Trophoblast cell (in vitro differentiated cells and primary cell): ENCODE results near the gene GNAO1.
A peak's percentile ranks its signal among the peaks of the same experiment; 100 is the strongest.

Source experiments
- DNase-seq, 2 donors: peaks; one replicate each; pipeline ENCODE4 v3.0.0-alpha.2; 2016
- H2AFZ ChIP-seq: 2 replicates; pipeline ENCODE4 v1.6.1; 2013; ENCODE audit warnings: low read length, moderate library complexity, mild to moderate bottlenecking; ENCODE audit not compliant: insufficient read depth, poor library complexity
- H2AK5ac ChIP-seq: 2 replicates; pipeline ENCODE4 v1.6.1; 2013; ENCODE audit warnings: mild to moderate bottlenecking, low read length
- H2BK120ac ChIP-seq: 2 replicates; pipeline ENCODE4 v1.6.1; 2013; ENCODE audit warnings: low read length, mild to moderate bottlenecking, moderate library complexity; ENCODE audit not compliant: insufficient read depth, poor library complexity
- H2BK12ac ChIP-seq: 2 replicates; pipeline ENCODE4 v1.6.1; 2013; ENCODE audit warnings: mild to moderate bottlenecking, low read length, moderate library complexity
- H2BK5ac ChIP-seq: 2 replicates; pipeline ENCODE4 v1.6.1; 2013; ENCODE audit warnings: low read length, low read depth, moderate library complexity, mild to moderate bottlenecking; ENCODE audit not compliant: poor library complexity
- H3K14ac ChIP-seq: 2 replicates; pipeline ENCODE4 v1.6.1; 2013; ENCODE audit warnings: mild to moderate bottlenecking, low read length
- H3K18ac ChIP-seq: 2 replicates; pipeline ENCODE4 v1.6.1; 2013; ENCODE audit warnings: mild to moderate bottlenecking, low read length
- H3K23ac ChIP-seq: 2 replicates; pipeline ENCODE4 v1.6.1; 2013; ENCODE audit warnings: low read length
- H3K27ac ChIP-seq: 2 replicates; pipeline ENCODE4 v1.5.1; 2013; ENCODE audit warnings: low read depth, mild to moderate bottlenecking, inconsistent platforms, low read length, moderate library complexity
- H3K27me3 ChIP-seq: 2 replicates; pipeline ENCODE4 v1.6.1; 2013; ENCODE audit warnings: inconsistent platforms, mild to moderate bottlenecking, low read length, moderate library complexity; ENCODE audit not compliant: insufficient read depth
- H3K36me3 ChIP-seq, 2 experiments: 1 replicate in 1 of 2; 2 replicates in 1 of 2; pipeline ENCODE4 v1.6.1; 2013; ENCODE audit warnings: low read length in 2 of 2, mild to moderate bottlenecking in 2 of 2, moderate library complexity in 1 of 2; ENCODE audit not compliant: insufficient read depth in 2 of 2, control insufficient read depth in 1 of 2
- H3K4ac ChIP-seq: 2 replicates; pipeline ENCODE4 v1.6.1; 2013; ENCODE audit warnings: low read depth, mild to moderate bottlenecking, low read length, moderate library complexity
- H3K4me1 ChIP-seq, 2 experiments: 1 replicate in 1 of 2; 2 replicates in 1 of 2; pipeline ENCODE4 v1.6.1; 2013; ENCODE audit warnings: low read length in 2 of 2, mild to moderate bottlenecking in 2 of 2, moderate library complexity in 1 of 2; ENCODE audit not compliant: insufficient read depth in 2 of 2, control insufficient read depth in 1 of 2
- H3K4me2 ChIP-seq: 2 replicates; pipeline ENCODE4 v1.6.1; 2013; ENCODE audit warnings: inconsistent platforms, mild to moderate bottlenecking, low read length, moderate library complexity
- H3K4me3 ChIP-seq: 2 replicates; pipeline ENCODE4 v1.5.1; 2013; ENCODE audit warnings: mild to moderate bottlenecking, low read depth, low read length, inconsistent platforms
- H3K79me1 ChIP-seq: one replicate; pipeline ENCODE4 v1.6.1; 2013; ENCODE audit warnings: low read length
- H3K79me2 ChIP-seq: 2 replicates; pipeline ENCODE4 v1.6.1; 2013; ENCODE audit warnings: low read length, mild to moderate bottlenecking; ENCODE audit not compliant: control insufficient read depth, insufficient read depth, poor library complexity
- H3K9ac ChIP-seq: 2 replicates; pipeline ENCODE4 v1.6.1; 2013; ENCODE audit warnings: mild to moderate bottlenecking, low read length
- H3K9me3 ChIP-seq: 2 replicates; pipeline ENCODE4 v1.6.1; 2013; ENCODE audit warnings: low read depth, mild to moderate bottlenecking, control low read depth, inconsistent platforms, low read length; ENCODE audit not compliant: insufficient read depth
- H4K12ac ChIP-seq: 2 replicates; pipeline ENCODE4 v1.6.1; 2013; ENCODE audit warnings: low read depth, mild to moderate bottlenecking, low read length, moderate library complexity
- H4K8ac ChIP-seq: 2 replicates; pipeline ENCODE4 v1.6.1; 2013; ENCODE audit warnings: low read depth, mild to moderate bottlenecking, low read length, moderate library complexity
- H4K91ac ChIP-seq: one replicate; pipeline ENCODE4 v1.6.1; 2013; ENCODE audit warnings: low read depth, mild to moderate bottlenecking, low read length, moderate library complexity
- WGBS: extraction: QIAGEN DNeasy Blood & Tissue Kit; methylation state at CpG from one replicate; pipeline ENCODE4 v1.1.7; 2013; ENCODE audit warnings: missing lambda C conversion rate; ENCODE audit not compliant: insufficient read length, insufficient coverage; ENCODE audit errors: extremely low coverage; 5-methylcytosine and 5-hydroxymethylcytosine counted together

GNAO1 gene

GRCh38 chr16:56262551-56263245 is 71.4 kb downstream of the GNAO1 start:
- Histone ChIP-seq H2BK5ac (no peak overlapping the region), H2AK5ac (peak overlapping the region; percentile 36), H3K9ac (no peak overlapping the region), H2AFZ (no peak overlapping the region), H3K23ac (no peak overlapping the region), H3K27ac (no peak overlapping the region), H4K12ac (no peak overlapping the region), H3K18ac (no peak overlapping the region), H3K36me3 (no peaks in the 10 kb centered on the region), H3K4me3 (no peak overlapping the region), H3K4me2 (no peak overlapping the region), H3K79me1 (peaks cover 11% of the 10 kb centered on the region), H3K14ac (no peak overlapping the region), H3K79me2 (no peaks in the 10 kb centered on the region), H3K9me3 (no peaks in the 10 kb centered on the region), H3K27me3 (no peaks in the 10 kb centered on the region), H2BK12ac (peak overlapping the region; percentile 1), H3K4ac (no peak overlapping the region), H3K4me1 (peaks cover 45 to 55% of the 10 kb centered on the region in 2 experiments), H4K8ac (no peak overlapping the region), H4K91ac (peak overlapping the region; percentile 20), H2BK120ac (peak overlapping the region; percentile 14)
- whole genome bisulfite sequencing, result no CpG with 5 or more reads among the region's 9 CpGs
- DNase-seq, result no peak

- Histone ChIP-seq H2BK12ac (peak overlapping the region; percentile 10), H3K27ac (peak overlapping the region; percentile 2), H3K4ac (no peak overlapping the region), H4K91ac (no peak overlapping the region), H4K12ac (no peak overlapping the region), H3K4me3 (no peak overlapping the region), H4K8ac (no peak overlapping the region), H2BK120ac (peak overlapping the region; percentile 9), H3K4me2 (no peak overlapping the region), H2BK5ac (no peak overlapping the region), H3K36me3 (no peaks in the 10 kb centered on the region), H3K79me1 (peaks cover 13% of the 10 kb centered on the region), H2AK5ac (no peak overlapping the region), H3K27me3 (no peaks in the 10 kb centered on the region), H3K14ac (no peak overlapping the region), H3K23ac (no peak overlapping the region), H3K9me3 (no peaks in the 10 kb centered on the region), H2AFZ (no peak overlapping the region), H3K9ac (no peak overlapping the region), H3K79me2 (no peaks in the 10 kb centered on the region), H3K18ac (no peak overlapping the region), H3K4me1 (peaks cover 40 to 58% of the 10 kb centered on the region in 2 experiments)
- no CpG with 5 or more reads among the region's 11 CpGs for WGBS
- no peak for DNase-seq
Measured at GRCh38 chr16:56263711-56264608, 72.7 kb downstream of the GNAO1 start.

GRCh38 chr16:56264609-56264972 is 73.3 kb downstream of the GNAO1 start:
- Histone ChIP-seq H4K12ac (no peak overlapping the region), H3K4me1 (peaks cover 41 to 58% of the 10 kb centered on the region in 2 experiments), H4K8ac (no peak overlapping the region), H4K91ac (no peak overlapping the region), H3K9ac (no peak overlapping the region), H3K27me3 (no peaks in the 10 kb centered on the region), H3K23ac (no peak overlapping the region), H2AK5ac (no peak overlapping the region), H2BK5ac (no peak overlapping the region), H3K14ac (no peak overlapping the region), H3K36me3 (no peaks in the 10 kb centered on the region), H3K4me2 (no peak overlapping the region), H3K9me3 (no peaks in the 10 kb centered on the region), H3K27ac (no peak overlapping the region), H2BK12ac (no peak overlapping the region), H3K4ac (no peak overlapping the region), H2AFZ (no peak overlapping the region), H3K18ac (no peak overlapping the region), H3K4me3 (no peak overlapping the region), H3K79me2 (no peaks in the 10 kb centered on the region), H3K79me1 (peaks cover 13% of the 10 kb centered on the region), H2BK120ac (no peak overlapping the region)
- no CpG with 5 or more reads among the region's 2 CpGs for WGBS
- no peak for DNase-seq

- Histone ChIP-seq H3K14ac (peak overlapping the region; percentile 45), H2AK5ac (peak overlapping the region; percentile 58), H3K4me2 (no peak overlapping the region), H3K27ac (no peak overlapping the region), H3K79me1 (peaks cover 16% of the 10 kb centered on the region), H3K79me2 (no peaks in the 10 kb centered on the region), H2BK12ac (peak overlapping the region; percentile 46), H3K4ac (no peak overlapping the region), H2AFZ (no peak overlapping the region), H3K23ac (no peak overlapping the region), H3K18ac (peak overlapping the region; percentile 32), H3K27me3 (no peaks in the 10 kb centered on the region), H4K91ac (peak overlapping the region; percentile 53), H4K12ac (no peak overlapping the region), H4K8ac (no peak overlapping the region), H3K9ac (no peak overlapping the region), H3K4me3 (no peak overlapping the region), H2BK5ac (no peak overlapping the region), H2BK120ac (no peak overlapping the region), H3K4me1 (peaks cover 41 to 59% of the 10 kb centered on the region in 2 experiments), H3K36me3 (no peaks in the 10 kb centered on the region), H3K9me3 (no peaks in the 10 kb centered on the region)
- no peak for DNase-seq
- no CpG with 5 or more reads among the region's 4 CpGs for WGBS
Measured at GRCh38 chr16:56265184-56265583, 73.9 kb downstream of the GNAO1 start.
